Activated naive CD4-positive, alpha-beta T cell treated with anti-CD3 and anti-CD28 coated beads, Interleukin-2, amount 50 U/mL, for 72 hours (primary cell): ENCODE results near the gene MAST4. TPM values are rescaled to one million over a fixed set of nuclear protein-coding genes. Genes with fewer than 3 reads are reported as not detected.

Experiments
- ATAC-seq, 2 donors: fragments of 150-1000 bp; cut with Tn5 transposase; 2 replicates each; pipeline ENCODE4 v1.10.0; 2021; ENCODE audit warnings: mild to moderate bottlenecking in 2 of 2, moderate library complexity in 2 of 2
- DNase-seq, 2 donors: peaks; one replicate each; pipeline ENCODE4 v3.0.0; 2021 to 2022; ENCODE audit warnings: low spot score in 2 of 2
- H3K27ac Mint-ChIP-seq, 2 donors: one replicate each; pipeline ENCODE4 v1.8.0; 2022; ENCODE audit warnings: mild to moderate bottlenecking in 2 of 2, mixed read lengths in 2 of 2
- H3K36me3 Mint-ChIP-seq, 2 donors: one replicate each; pipeline ENCODE4 v1.8.0; 2022; ENCODE audit warnings: mixed read lengths in 2 of 2
- H3K9me3 Mint-ChIP-seq, 2 donors: one replicate each; pipeline ENCODE4 v1.8.0; 2022; ENCODE audit warnings: mixed read lengths in 2 of 2
- total RNA-seq, 2 donors: library from RNA; stranded (reverse); gene quantifications; one replicate each; pipeline ENCODE4 v1.2.3, GENCODE V29; 2022

MAST4 gene
- total RNA-seq, 2 donors from 2014 or later, result 29.5 to 41.7 TPM

- no peak overlapping the region for H3K27ac Mint-ChIP-seq
- ATAC-seq, result peak in 1 of 2 donors; percentile 62
- DNase-seq, result no peak
- H3K36me3 Mint-ChIP-seq, result no peaks in the 10 kb centered on the region
- H3K9me3 Mint-ChIP-seq, result no peaks in the 10 kb centered on the region
These were observed 397.7 kb downstream of the MAST4 start for GRCh38 chr5:66993882-66994281.

- ATAC-seq (no peak), DNase-seq (no peak)
- H3K9me3 Mint-ChIP-seq, result no peaks in the 10 kb centered on the region
- no peaks in the 10 kb centered on the region for H3K36me3 Mint-ChIP-seq
- no peak overlapping the region for H3K27ac Mint-ChIP-seq
These were observed 398.6 kb downstream of the MAST4 start for GRCh38 chr5:66994790-66995189.

DNA sequence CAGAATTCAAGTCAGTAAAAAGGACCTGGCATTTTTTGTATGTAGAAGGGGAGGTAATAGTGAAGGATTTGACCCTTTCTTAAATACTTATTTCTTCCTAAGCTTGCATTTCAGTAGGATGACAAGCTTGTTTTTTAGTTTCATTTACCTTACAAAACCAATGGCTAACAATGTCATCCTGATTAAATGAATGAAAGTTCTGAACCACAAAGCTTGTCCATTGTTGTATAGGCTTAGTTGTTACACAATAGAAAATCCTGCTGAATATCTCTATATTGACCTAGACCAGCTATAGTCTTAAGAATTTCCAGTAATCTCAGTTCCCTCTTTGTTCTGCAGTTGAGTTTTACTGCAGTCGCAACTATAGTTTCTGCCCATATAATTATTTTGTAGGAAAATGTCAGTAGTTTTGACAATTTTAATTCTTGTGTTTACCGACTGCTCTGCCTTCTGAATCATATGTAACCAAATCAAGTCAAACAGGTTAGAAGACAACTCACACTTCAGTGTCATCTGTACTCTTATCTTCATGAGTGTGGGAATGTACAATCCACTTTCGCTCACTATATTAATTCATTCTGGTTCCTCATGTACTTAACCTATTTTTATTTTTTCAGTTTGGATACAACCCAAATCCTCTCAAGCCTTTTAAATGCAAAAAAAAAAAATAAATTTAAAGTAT, 404.7 kb downstream of the MAST4 start:
- no peaks in the 10 kb centered on the region for H3K9me3 Mint-ChIP-seq
- H3K27ac Mint-ChIP-seq, result no peak overlapping the region
- peaks cover 16 to 17% of the 10 kb centered on the region in 2 donors for H3K36me3 Mint-ChIP-seq
- DNase-seq, result no peak
- no peak for ATAC-seq

- DNase-seq (no peak), ATAC-seq (no peak)
- Mint-ChIP-seq H3K27ac (peak overlapping the region in 1 of 2 donors; percentile 99), H3K9me3 (no peaks in the 10 kb centered on the region), H3K36me3 (peaks cover 25 to 29% of the 10 kb centered on the region in 2 donors)
These were observed 406.9 kb downstream of the MAST4 start for GRCh38 chr5:67002832-67003684.

DNA sequence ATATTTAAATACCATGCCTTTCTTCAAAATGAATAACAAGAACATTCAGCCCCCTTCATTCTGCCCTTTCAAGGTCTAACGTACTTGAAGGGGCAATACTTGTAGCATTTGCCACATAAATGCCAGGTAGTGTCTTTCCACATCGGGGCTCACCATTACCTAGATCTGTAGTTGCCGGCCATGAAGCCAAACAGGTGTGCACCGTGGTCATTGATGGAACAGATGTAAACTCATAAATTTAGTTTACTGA, 407.4 kb downstream of the MAST4 start:
- Mint-ChIP-seq H3K36me3 (peaks cover 25 to 29% of the 10 kb centered on the region in 2 donors), H3K27ac (peak overlapping the region in 1 of 2 donors; percentile 99), H3K9me3 (no peaks in the 10 kb centered on the region)
- ATAC-seq (no peak), DNase-seq (no peak)

- Mint-ChIP-seq H3K36me3 (peaks cover 29% of the 10 kb centered on the region in 2 donors), H3K9me3 (no peaks in the 10 kb centered on the region), H3K27ac (peak overlapping the region; percentile 99 to 100)
- ATAC-seq (peak; percentile 77 to 84), DNase-seq (peak; percentile 82 to 95)
These were observed 407.9 kb downstream of the MAST4 start for GRCh38 chr5:67003935-67004729.

DNA sequence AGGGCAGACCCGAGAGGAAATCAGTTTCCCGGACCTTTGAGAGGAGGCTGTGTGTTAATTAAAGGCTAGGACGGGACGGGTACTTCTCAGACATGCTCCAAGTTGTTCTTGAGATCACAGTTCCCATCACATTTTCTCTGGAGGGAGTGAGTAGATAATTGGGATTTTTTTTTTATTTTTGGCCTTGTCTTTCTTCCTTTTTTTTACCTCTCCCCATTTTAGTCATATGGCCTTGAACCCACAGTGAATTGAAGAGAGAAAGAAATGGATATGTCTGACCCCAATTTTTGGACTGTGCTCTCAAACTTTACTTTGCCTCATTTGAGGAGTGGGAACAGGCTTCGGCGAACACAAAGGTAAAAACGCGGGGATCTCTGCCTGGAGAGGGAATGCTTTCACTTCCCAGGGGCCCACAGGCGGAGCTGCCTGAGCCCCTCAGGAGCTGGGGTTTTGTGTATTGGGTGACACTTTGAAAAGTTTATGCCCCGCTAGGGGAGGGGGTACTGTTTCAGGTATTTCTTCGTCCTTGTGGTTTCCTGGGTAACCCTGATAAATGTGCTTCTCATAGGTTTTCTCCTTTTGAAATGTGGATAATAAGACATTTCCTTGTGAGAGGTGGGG, 408.6 kb downstream of the MAST4 start:
- Mint-ChIP-seq H3K9me3 (no peaks in the 10 kb centered on the region), H3K27ac (peak overlapping the region; percentile 99 to 100), H3K36me3 (peaks cover 29 to 30% of the 10 kb centered on the region in 2 donors)
- ATAC-seq (no peak), DNase-seq (no peak)

GRCh38 chr5:67005737-67006499, 409.7 kb downstream of the MAST4 start:
- DNase-seq (no peak), ATAC-seq (peak in 1 of 2 donors; percentile 34)
- H3K27ac Mint-ChIP-seq, result peak overlapping the region; percentile 99 to 100
- H3K9me3 Mint-ChIP-seq, result no peaks in the 10 kb centered on the region
- H3K36me3 Mint-ChIP-seq, result peaks cover 29 to 30% of the 10 kb centered on the region in 2 donors

GRCh38 chr5:67006500-67006848, 410.3 kb downstream of the MAST4 start:
- Mint-ChIP-seq H3K9me3 (no peaks in the 10 kb centered on the region), H3K27ac (peak overlapping the region; percentile 99 to 100), H3K36me3 (peaks cover 29 to 30% of the 10 kb centered on the region in 2 donors)
- ATAC-seq, result no peak
- no peak for DNase-seq

DNA sequence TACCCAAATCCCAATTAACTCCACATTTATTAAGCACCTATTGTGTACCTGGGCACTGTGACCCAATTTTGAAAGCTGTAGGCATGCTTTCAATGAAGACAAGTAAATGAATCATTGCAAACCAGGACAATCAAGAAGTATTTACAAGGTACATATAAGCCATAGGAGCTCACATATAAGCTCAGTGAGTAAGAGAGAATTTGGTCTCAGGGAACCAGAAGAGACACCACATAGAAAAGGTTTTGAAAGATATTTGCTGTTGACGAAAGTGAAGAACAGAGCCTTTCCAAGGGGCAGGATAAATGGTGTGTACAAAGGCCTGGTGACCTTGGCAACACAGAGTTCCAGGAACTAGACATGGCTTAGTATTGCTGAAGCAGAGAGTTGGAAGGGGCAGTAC, 412.8 kb downstream of the MAST4 start:
- DNase-seq, result no peak
- H3K36me3 Mint-ChIP-seq, result peaks cover 30 to 34% of the 10 kb centered on the region in 2 donors
- no peak for ATAC-seq
- H3K27ac Mint-ChIP-seq, result peak overlapping the region; percentile 73 to 99
- H3K9me3 Mint-ChIP-seq, result no peaks in the 10 kb centered on the region

DNA sequence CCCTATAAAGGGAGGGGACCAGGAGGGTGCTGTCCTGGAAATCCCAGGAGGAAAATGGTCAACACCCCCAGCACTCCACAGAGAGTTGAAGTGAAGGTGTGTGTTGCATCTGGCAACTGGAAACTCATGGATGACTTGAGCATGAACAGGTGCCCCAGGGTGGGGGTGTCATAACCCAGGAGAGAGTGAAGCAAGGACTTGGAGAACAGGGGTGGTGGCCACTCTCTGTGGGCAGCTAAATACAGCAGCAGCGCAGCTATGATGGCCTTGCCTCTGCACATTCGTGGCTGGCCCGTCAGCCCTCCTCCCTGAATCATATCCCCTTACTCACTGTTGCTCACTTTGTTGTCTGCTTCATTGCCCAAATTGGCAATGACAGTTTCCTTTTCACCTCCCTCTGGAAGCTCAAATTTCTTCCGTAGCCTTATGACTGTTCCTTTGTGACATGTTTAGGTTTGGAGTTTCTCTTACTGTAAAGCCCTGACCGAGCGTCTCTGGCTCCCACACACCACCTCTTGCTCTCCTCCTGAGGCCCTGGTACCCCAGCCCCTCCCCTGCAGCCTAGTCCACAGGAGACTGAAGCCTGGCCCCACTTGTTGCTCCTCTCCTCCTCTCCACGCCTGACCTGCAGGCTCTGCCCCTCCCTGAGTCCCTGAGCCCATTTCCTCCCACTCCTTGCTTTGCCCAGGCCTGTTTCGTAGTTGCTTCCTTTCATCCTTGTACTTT, 414.7 kb downstream of the MAST4 start:
- peak overlapping the region; percentile 92 to 94 for H3K27ac Mint-ChIP-seq
- H3K9me3 Mint-ChIP-seq, result no peaks in the 10 kb centered on the region
- peak in 1 of 2 donors; percentile 76 for DNase-seq
- ATAC-seq, result peak; percentile 62 to 85
- peaks cover 15 to 18% of the 10 kb centered on the region in 2 donors for H3K36me3 Mint-ChIP-seq

- peak overlapping the region; percentile 84 to 92 for H3K27ac Mint-ChIP-seq
- ATAC-seq (no peak), DNase-seq (no peak)
- H3K9me3 Mint-ChIP-seq, result no peaks in the 10 kb centered on the region
- H3K36me3 Mint-ChIP-seq, result peaks cover 9 to 12% of the 10 kb centered on the region in 2 donors
These were observed 415.2 kb downstream of the MAST4 start for GRCh38 chr5:67011422-67011821.

DNA sequence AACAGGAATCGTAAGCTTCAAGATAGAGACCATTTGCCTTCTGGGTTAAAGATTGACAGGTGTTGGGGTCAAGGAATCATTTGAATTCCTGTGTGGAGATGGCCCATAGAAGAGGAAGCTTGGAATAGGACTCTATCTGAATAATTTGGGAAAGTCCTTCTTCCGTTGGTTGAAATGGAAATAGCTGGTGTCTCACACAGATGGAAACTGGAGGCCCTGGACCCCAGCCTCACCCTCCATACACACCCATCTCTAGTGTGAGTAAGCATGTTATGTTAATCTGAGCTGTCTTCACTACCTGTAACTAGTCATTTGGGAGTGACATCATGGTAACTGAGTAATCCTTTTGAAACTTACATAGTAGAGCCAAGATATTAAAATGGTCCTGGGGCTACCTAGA, 416.0 kb downstream of the MAST4 start:
- H3K36me3 Mint-ChIP-seq, result peaks cover 5 to 6% of the 10 kb centered on the region in 2 donors
- H3K9me3 Mint-ChIP-seq, result no peaks in the 10 kb centered on the region
- peak; percentile 72 to 78 for ATAC-seq
- DNase-seq, result no peak
- peak overlapping the region; percentile 84 to 92 for H3K27ac Mint-ChIP-seq

DNA sequence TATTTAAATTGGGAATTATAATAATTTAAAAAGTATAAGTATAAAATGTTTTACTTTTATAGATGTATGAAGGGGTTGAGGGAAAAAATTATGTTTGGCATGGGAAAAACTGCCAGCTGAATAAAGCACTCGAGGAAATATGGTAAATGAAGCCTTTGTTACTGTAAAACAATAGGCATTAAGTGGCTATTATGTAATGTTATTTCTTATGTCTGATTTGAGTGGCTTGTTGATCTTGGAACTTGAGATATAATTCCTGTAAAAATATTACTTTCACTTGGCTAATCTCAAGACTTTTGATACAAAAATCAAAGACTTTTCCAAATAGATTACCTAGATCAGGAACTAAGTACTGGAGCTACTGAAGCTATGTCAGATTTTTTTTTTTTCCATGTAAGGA, 417.5 kb downstream of the MAST4 start:
- DNase-seq (no peak), ATAC-seq (no peak)
- Mint-ChIP-seq H3K9me3 (no peaks in the 10 kb centered on the region), H3K36me3 (peaks cover 5 to 19% of the 10 kb centered on the region in 2 donors), H3K27ac (no peak overlapping the region)

- no peak overlapping the region for H3K27ac Mint-ChIP-seq
- ATAC-seq (no peak), DNase-seq (no peak)
- peaks cover under 1 to 21% of the 10 kb centered on the region in 2 donors for H3K36me3 Mint-ChIP-seq
- no peaks in the 10 kb centered on the region for H3K9me3 Mint-ChIP-seq
These were observed 418.0 kb downstream of the MAST4 start for GRCh38 chr5:67014191-67014590.
